Right cardiac atrium (tissue), 5 donors: ENCODE measurements around the gene PRRC2C. TPM values are rescaled to one million over a fixed set of nuclear protein-coding genes. Genes with fewer than 3 reads are reported as not detected.
"Not testable (repeated sequence)": the region's sequence is repeated elsewhere in the genome, so short reads cannot be mapped to it uniquely, and the experiment has no call there.

Experiments
- ATAC-seq, 2 donors: fragments of 200-7000 bp; cut with Tn5 transposase; one replicate each; pipeline versions ENCODE4 v1.8.0 to v1.9.1; 2020; ENCODE audit warnings: moderate library complexity in 2 of 2, mild to moderate bottlenecking in 1 of 2
- DNase-seq, 3 donors: peaks; one replicate each; pipeline ENCODE4 v3.0.0-alpha.2; 2020
- H3K27ac ChIP-seq: one replicate; pipeline ENCODE4 v1.5.1; 2013; ENCODE audit warnings: mild to moderate bottlenecking, low read length, control low read depth, moderate library complexity
- H3K27me3 ChIP-seq: one replicate; pipeline ENCODE4 v1.6.1; 2013; ENCODE audit not compliant: control insufficient read depth, insufficient read depth
- H3K4me1 ChIP-seq: one replicate; pipeline ENCODE4 v1.6.1; 2013; ENCODE audit warnings: low read length; ENCODE audit not compliant: control insufficient read depth, insufficient read depth
- H3K4me3 ChIP-seq: one replicate; pipeline ENCODE4 v1.5.1; 2013; ENCODE audit warnings: low read length, control low read depth
- H3K9me3 ChIP-seq: one replicate; pipeline ENCODE4 v1.6.1; 2013; ENCODE audit warnings: low read length; ENCODE audit not compliant: control insufficient read depth
- WGBS: extraction: QIAGEN DNeasy Blood & Tissue Kit; methylation state at CpG from one replicate; pipeline ENCODE4 v1.1.7; 2013; 5-methylcytosine and 5-hydroxymethylcytosine counted together
- intact Hi-C, 4 donors: fragments of 100-400 bp; cut with DNase I; formaldehyde crosslinking; loops; one replicate each; pipeline versions ENCODE4 v1.11.0 to v1.14.0; 2022 to 2023
- polyA plus RNA-seq: library from polyadenylated mRNA; stranded (reverse); fragments of 200-250 nt; gene quantifications from one replicate; pipeline ENCODE4 v1.2.3, GENCODE V29; 2013
- total RNA-seq, 4 donors: library from RNA; stranded (reverse); fragmentation: NEBNext Ultra II Directional; extraction: Animal tissue kit (Norgen Biotek cat#: 25700); gene quantifications; one replicate each; pipeline ENCODE4 v1.2.1, GENCODE V29; 2021
- donor health status: healthy with polysubstance abuse.
- donor health status: DM: no; HTN: yes; CAD: no.
- donor health status: DM: no; HTN: no; CAD: no.
- donor health status: DM: no; HTN: yes; CAD: no; lungs with severe emphysema.
- donor health status: DM: yes; HTN: yes; CAD: no.

PRRC2C gene
- total and polyA plus RNA-seq, 5 donors: 20.2 to 80.0 (median 58.0) TPM

GRCh38 chr1:171610385-171610784, 125.1 kb downstream of the PRRC2C start:
- no peak overlapping the region for H3K4me3 ChIP-seq
- no peaks in the 10 kb centered on the region for H3K27me3 ChIP-seq
- no peaks in the 10 kb centered on the region for H3K9me3 ChIP-seq
- no peak for DNase-seq
- H3K4me1 ChIP-seq: no peaks in the 10 kb centered on the region
- intact Hi-C loops: no loop called here
- 82% methylated on average over 2 of the region's 2 CpGs for WGBS
- H3K27ac ChIP-seq: no peak overlapping the region
- no peak for ATAC-seq

DNA sequence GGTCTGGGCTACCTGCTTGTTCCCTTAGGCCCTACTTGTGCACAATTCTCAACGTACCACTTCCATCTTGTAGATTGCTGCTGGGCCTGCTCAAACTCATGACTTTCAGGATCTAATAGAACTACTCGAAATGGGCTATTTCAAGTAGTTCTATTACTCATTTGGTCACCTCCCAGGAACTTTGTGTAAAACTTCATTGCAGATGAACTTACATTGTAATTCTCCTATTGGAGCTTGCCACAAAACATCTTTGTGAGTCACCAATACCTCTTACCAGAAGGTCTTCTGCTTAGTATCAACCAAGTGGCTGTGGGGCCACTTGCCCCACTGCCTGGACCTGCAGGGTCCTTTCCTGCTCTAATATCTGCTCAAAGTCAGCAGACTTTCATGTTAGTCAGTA, 126.0 kb downstream of the PRRC2C start:
- ATAC-seq (no peak), DNase-seq (no peak)
- Histone ChIP-seq H3K9me3 (no peaks in the 10 kb centered on the region), H3K4me1 (no peaks in the 10 kb centered on the region), H3K4me3 (no peak overlapping the region), H3K27me3 (no peaks in the 10 kb centered on the region), H3K27ac (no peak overlapping the region)
- intact Hi-C loops: no loop called here
- 89% methylated on average over 2 of the region's 2 CpGs for WGBS

GRCh38 chr1:171613282-171613681, 128.0 kb downstream of the PRRC2C start:
- no peaks in the 10 kb centered on the region for H3K27me3 ChIP-seq
- 91% methylated on average over 1 of the region's 1 CpG for WGBS
- DNase-seq (no peak), ATAC-seq (no peak)
- H3K4me1 ChIP-seq: no peaks in the 10 kb centered on the region
- H3K27ac ChIP-seq: no peak overlapping the region
- intact Hi-C loops: no loop called here
- H3K4me3 ChIP-seq: no peak overlapping the region
- H3K9me3 ChIP-seq: no peaks in the 10 kb centered on the region

DNA sequence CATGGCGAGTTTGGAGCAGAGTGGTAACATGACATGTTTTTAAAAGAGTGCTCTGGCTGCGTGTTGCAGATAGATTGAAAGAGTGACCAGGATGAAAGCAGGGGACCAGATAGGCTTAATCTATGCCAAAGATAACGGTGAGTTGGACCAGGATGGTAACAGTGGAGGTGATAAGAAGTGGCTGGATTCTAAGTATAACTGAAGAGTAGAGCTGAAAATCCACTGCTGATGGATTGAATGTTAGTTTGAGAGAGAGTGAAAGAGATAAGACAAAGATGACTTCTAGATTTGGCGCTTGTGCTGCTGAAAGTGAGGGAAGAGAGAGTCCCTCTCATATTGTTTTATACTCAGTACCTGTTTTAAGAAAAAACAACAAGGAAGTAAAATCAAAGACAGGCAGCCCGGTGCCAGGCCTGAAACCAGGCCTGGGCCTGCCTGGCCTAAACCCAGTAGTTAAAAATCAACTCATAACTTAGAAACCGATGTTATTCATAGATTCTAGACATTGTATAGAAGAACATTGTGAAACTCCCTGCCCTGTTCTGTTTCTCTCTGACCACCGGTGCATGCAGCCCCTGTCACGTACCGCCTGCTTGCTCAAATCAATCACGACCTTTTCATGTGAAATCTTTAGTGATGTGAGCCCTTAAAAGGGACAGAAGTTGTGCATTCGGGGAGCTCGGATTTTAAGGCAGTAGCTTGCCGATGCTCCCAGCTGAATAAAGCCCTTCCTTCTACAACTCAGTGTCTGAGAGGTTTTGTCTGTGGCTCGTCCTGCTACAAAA, 130.0 kb downstream of the PRRC2C start:
- WGBS: 73% methylated on average over 14 of the region's 14 CpGs
- ATAC-seq, H3K27ac ChIP-seq, H3K4me1 ChIP-seq, H3K9me3 ChIP-seq, H3K4me3 ChIP-seq, H3K27me3 ChIP-seq, DNase-seq, intact Hi-C loops: not testable (repeated sequence)

- no peak overlapping the region for H3K27ac ChIP-seq
- ATAC-seq: no peak
- no peaks in the 10 kb centered on the region for H3K4me1 ChIP-seq
- DNase-seq: no peak
- no peak overlapping the region for H3K4me3 ChIP-seq
- intact Hi-C loops: no loop called here
- H3K9me3 ChIP-seq: no peaks in the 10 kb centered on the region
- no peaks in the 10 kb centered on the region for H3K27me3 ChIP-seq
- 79% methylated on average over 2 of the region's 2 CpGs for WGBS
These were observed 131.3 kb downstream of the PRRC2C start for GRCh38 chr1:171616586-171616985.

GRCh38 chr1:171622152-171622462, 136.8 kb downstream of the PRRC2C start, which contains the start of gene MYOCOS:
Gene MYOCOS (plus strand): TSS chr1:171622243. CDS start chr1:171623884, 1,641 bp downstream.
- intact Hi-C loops: no loop called here
- no peak for ATAC-seq
- Histone ChIP-seq H3K9me3 (no peaks in the 10 kb centered on the region), H3K27ac (no peak within 1 kb of the TSS), H3K4me1 (no peaks in the 10 kb centered on the region), H3K27me3 (no peaks in the 10 kb centered on the region), H3K4me3 (no peak within 1 kb of the TSS)
- no peak for DNase-seq
- 75% methylated on average over 7 of the region's 7 CpGs for WGBS

DNA sequence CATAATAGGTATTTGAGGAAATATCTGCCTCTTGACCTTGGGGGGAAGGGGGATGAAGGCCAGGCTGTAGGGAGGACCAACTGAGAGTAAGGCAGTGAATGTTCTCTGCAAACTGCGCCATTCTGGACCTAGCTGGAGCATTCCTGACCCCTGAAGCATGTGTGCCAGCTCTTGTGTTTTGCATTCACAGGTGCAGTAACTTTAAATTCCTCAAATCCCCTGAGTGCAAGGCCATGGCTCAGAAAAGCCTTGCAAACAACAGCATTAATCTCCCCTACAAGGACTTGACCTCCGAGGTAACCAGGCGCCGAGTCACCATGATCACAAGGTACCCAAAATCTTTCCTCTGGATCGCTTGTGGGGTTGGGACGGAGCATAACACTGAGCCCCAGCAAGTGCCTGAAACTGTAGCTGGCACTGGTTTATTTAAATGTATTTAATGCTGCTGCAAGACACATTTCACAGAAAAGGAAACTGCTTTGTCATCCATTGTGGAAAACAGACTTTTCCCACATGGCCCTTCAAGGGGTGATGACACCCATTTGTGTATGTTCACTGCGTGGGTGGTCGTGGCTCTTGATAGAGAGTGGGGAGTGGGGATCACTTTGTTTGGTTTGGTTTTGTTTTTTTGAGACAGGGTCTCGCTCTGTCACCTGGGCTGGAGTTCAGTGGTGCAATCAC, 138.5 kb downstream of the PRRC2C start:
- Histone ChIP-seq H3K27me3 (no peaks in the 10 kb centered on the region), H3K27ac (no peak overlapping the region), H3K4me3 (no peak overlapping the region), H3K4me1 (no peaks in the 10 kb centered on the region), H3K9me3 (no peaks in the 10 kb centered on the region)
- intact Hi-C loops: no loop called here
- no peak for DNase-seq
- no peak for ATAC-seq
- WGBS: 70% methylated on average over 9 of the region's 9 CpGs

- no peaks in the 10 kb centered on the region for H3K4me1 ChIP-seq
- DNase-seq (no peak), ATAC-seq (no peak)
- H3K4me3 ChIP-seq: no peak overlapping the region
- H3K9me3 ChIP-seq: no peaks in the 10 kb centered on the region
- intact Hi-C loops: no loop called here
- no peak overlapping the region for H3K27ac ChIP-seq
- WGBS: 73% methylated on average over 1 of the region's 1 CpG
- no peaks in the 10 kb centered on the region for H3K27me3 ChIP-seq
These were observed 139.9 kb downstream of the PRRC2C start for GRCh38 chr1:171625225-171625624.

- H3K27me3 ChIP-seq: no peaks in the 10 kb centered on the region
- ATAC-seq: no peak
- no peaks in the 10 kb centered on the region for H3K9me3 ChIP-seq
- H3K27ac ChIP-seq: no peak overlapping the region
- intact Hi-C loops: no loop called here
- 72% methylated on average over 5 of the region's 5 CpGs for WGBS
- DNase-seq: no peak
- H3K4me1 ChIP-seq: no peaks in the 10 kb centered on the region
- H3K4me3 ChIP-seq: no peak overlapping the region
These were observed 141.7 kb downstream of the PRRC2C start for GRCh38 chr1:171627020-171627419.

DNA sequence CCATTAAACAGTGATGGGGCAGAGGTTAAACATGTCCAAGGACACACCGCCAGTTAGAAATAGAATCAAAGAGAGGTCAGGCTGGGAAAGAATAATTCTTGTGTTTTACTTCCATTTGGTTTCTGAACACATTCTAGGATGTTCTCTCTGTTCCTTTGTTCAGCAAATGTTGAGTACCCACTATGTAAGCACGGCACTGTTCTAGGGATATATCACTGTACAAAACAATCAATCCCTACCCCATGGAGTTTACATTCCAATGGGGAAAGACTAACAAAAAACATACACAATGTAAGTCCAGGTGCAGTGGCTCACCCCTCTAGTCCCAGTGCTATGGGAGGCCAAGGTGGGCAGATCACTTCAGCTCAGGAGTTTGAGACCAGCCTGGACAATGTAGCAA, 142.9 kb downstream of the PRRC2C start:
- no peak for DNase-seq
- Histone ChIP-seq H3K4me3 (no peak overlapping the region), H3K27ac (no peak overlapping the region), H3K4me1 (no peaks in the 10 kb centered on the region), H3K9me3 (no peaks in the 10 kb centered on the region), H3K27me3 (no peaks in the 10 kb centered on the region)
- no peak for ATAC-seq
- WGBS: 96% methylated on average over 2 of the region's 2 CpGs
- intact Hi-C loops: no loop called here

GRCh38 chr1:171635661-171636060, 150.3 kb downstream of the PRRC2C start:
- Histone ChIP-seq H3K27ac (no peak overlapping the region), H3K27me3 (no peaks in the 10 kb centered on the region), H3K4me1 (no peaks in the 10 kb centered on the region), H3K4me3 (no peak overlapping the region), H3K9me3 (no peaks in the 10 kb centered on the region)
- ATAC-seq (no peak), DNase-seq (no peak)
- 86% methylated on average over 2 of the region's 2 CpGs for WGBS
- intact Hi-C loops: no loop called here
